IPS-15b (cell line): ENCODE data around the gene MIPOL1.
"Not testable (repeated sequence)": the region's sequence is repeated elsewhere in the genome, so short reads cannot be mapped to it uniquely, and the experiment has no call there.

ENCODE experiments used
- H3K27me3 ChIP-seq: one replicate; pipeline ENCODE4 v1.6.1; 2013; ENCODE audit warnings: low read length; ENCODE audit not compliant: control insufficient read depth, insufficient read depth
- H3K36me3 ChIP-seq: one replicate; pipeline ENCODE4 v1.6.1; 2013; ENCODE audit warnings: low read length; ENCODE audit not compliant: control insufficient read depth, insufficient read depth
- H3K4me1 ChIP-seq: one replicate; pipeline ENCODE4 v1.6.1; 2013; ENCODE audit warnings: mild to moderate bottlenecking, low read length; ENCODE audit not compliant: control insufficient read depth, insufficient read depth
- H3K4me3 ChIP-seq: one replicate; pipeline ENCODE4 v1.5.1; 2013; ENCODE audit warnings: low read depth, low read length
- H3K9ac ChIP-seq: one replicate; pipeline ENCODE4 v1.6.1; 2013; ENCODE audit warnings: low read depth, mild to moderate bottlenecking, low read length
- H3K9me3 ChIP-seq: one replicate; pipeline ENCODE4 v1.6.1; 2013; ENCODE audit warnings: mild to moderate bottlenecking, low read length; ENCODE audit not compliant: control insufficient read depth, insufficient read depth

The MIPOL1 gene

DNA sequence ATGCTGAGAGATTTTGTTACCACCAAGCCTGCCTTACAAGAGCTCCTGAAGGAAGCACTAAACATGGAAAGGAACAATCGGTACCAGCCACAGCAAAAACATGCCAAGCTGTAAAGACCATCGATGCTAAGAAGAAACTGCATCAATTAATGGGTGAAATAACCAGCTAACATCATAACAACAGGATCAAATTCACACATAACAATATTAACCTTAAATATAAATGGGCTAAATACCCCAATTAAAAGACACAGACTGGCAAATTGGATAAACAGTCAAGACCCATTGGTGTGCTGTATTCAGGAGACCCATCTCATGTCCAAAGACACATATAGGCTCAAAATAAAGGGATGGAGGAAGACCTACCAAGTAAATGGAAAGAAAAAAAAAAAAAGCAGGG is 8.0 kb upstream of the MIPOL1 start:
- H3K9me3 ChIP-seq, H3K36me3 ChIP-seq, H3K9ac ChIP-seq, H3K27me3 ChIP-seq, H3K4me1 ChIP-seq, H3K4me3 ChIP-seq: not testable (repeated sequence)

- Histone ChIP-seq H3K27me3 (no peaks in the 10 kb centered on the region), H3K9me3 (no peaks in the 10 kb centered on the region), H3K36me3 (no peaks in the 10 kb centered on the region), H3K4me3 (no peak overlapping the region), H3K9ac (no peak overlapping the region), H3K4me1 (no peaks in the 10 kb centered on the region)
Measured at GRCh38 chr14:37194698-37195097, 3.0 kb upstream of the MIPOL1 start.

GRCh38 chr14:37195327-37195726 is 2.4 kb upstream of the MIPOL1 start:
- Histone ChIP-seq H3K9ac (no peak overlapping the region), H3K27me3 (no peaks in the 10 kb centered on the region), H3K9me3 (no peaks in the 10 kb centered on the region), H3K4me1 (no peaks in the 10 kb centered on the region), H3K4me3 (no peak overlapping the region), H3K36me3 (no peaks in the 10 kb centered on the region)

- H3K9me3 ChIP-seq = no peaks in the 10 kb centered on the region
- H3K9ac ChIP-seq = no peak overlapping the region
- H3K4me3 ChIP-seq = peak overlapping the region; percentile 83
- no peaks in the 10 kb centered on the region for H3K36me3 ChIP-seq
- H3K4me1 ChIP-seq = peaks cover under 1% of the 10 kb centered on the region
- no peaks in the 10 kb centered on the region for H3K27me3 ChIP-seq
Measured at GRCh38 chr14:37196604-37197420, 925 bp upstream of the MIPOL1 start.

- H3K9ac ChIP-seq = peak overlapping the region; percentile 86
- H3K27me3 ChIP-seq = no peaks in the 10 kb centered on the region
- peaks cover 4% of the 10 kb centered on the region for H3K4me1 ChIP-seq
- H3K36me3 ChIP-seq = no peaks in the 10 kb centered on the region
- no peaks in the 10 kb centered on the region for H3K9me3 ChIP-seq
- peak overlapping the region; percentile 83 for H3K4me3 ChIP-seq
Measured at GRCh38 chr14:37198273-37198598, 499 bp downstream of the MIPOL1 start.

DNA sequence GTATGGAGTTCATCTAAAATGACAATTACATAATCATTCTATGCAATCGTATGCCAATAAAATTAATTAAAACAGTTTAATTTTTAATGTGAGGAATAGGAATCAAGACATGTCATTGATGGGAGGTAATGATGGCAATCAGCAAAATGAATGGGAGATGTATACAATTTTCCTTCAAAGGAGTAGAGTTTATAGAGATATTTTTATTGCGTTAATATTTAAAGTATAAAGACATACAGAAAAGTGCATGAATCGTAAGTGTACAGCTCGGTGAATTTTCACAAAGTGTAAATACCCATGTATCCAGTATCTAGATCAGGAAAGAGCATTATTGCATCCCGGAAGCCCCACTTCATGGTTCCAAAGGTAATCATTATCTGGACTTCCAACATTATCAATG is 1.2 kb downstream of the MIPOL1 start:
- Histone ChIP-seq H3K4me3 (no peak overlapping the region), H3K9me3 (no peaks in the 10 kb centered on the region), H3K27me3 (no peaks in the 10 kb centered on the region), H3K9ac (no peak overlapping the region), H3K4me1 (peaks cover 4% of the 10 kb centered on the region), H3K36me3 (no peaks in the 10 kb centered on the region)

GRCh38 chr14:37201724-37202123 is 4.0 kb downstream of the MIPOL1 start:
- Histone ChIP-seq H3K9ac (no peak overlapping the region), H3K27me3 (no peaks in the 10 kb centered on the region), H3K4me3 (no peak overlapping the region), H3K9me3 (peaks cover 12% of the 10 kb centered on the region), H3K4me1 (peaks cover 4% of the 10 kb centered on the region), H3K36me3 (no peaks in the 10 kb centered on the region)

GRCh38 chr14:37202265-37202664 is 4.5 kb downstream of the MIPOL1 start:
- no peaks in the 10 kb centered on the region for H3K27me3 ChIP-seq
- H3K9ac ChIP-seq = no peak overlapping the region
- H3K4me1 ChIP-seq = peaks cover 4% of the 10 kb centered on the region
- peaks cover 16% of the 10 kb centered on the region for H3K9me3 ChIP-seq
- H3K36me3 ChIP-seq = no peaks in the 10 kb centered on the region
- no peak overlapping the region for H3K4me3 ChIP-seq

- H3K4me3 ChIP-seq = no peak overlapping the region
- peaks cover 4% of the 10 kb centered on the region for H3K4me1 ChIP-seq
- H3K27me3 ChIP-seq = no peaks in the 10 kb centered on the region
- no peaks in the 10 kb centered on the region for H3K36me3 ChIP-seq
- peaks cover 16% of the 10 kb centered on the region for H3K9me3 ChIP-seq
- no peak overlapping the region for H3K9ac ChIP-seq
Measured at GRCh38 chr14:37202812-37203211, 5.1 kb downstream of the MIPOL1 start.

DNA sequence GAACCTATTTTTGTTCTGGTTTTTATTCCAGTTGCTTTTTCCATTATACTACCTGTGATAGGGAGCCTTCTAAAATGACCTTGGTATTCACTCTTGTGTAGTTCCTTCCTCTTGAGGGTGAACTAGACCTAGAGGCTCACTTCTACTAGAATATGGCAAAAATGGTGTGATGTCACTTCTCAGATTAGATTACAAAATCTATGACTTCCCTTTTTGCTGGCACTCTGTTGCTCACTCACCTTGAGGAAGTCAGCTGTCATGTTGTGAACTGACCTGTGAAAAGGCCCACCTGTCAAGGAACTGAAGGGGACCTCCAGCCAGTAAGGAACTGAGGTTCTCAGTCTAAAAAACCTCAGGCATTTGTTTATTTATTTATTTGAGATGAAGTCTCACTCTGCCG is 5.7 kb downstream of the MIPOL1 start:
- Histone ChIP-seq H3K27me3 (no peaks in the 10 kb centered on the region), H3K4me3 (no peak overlapping the region), H3K9ac (no peak overlapping the region), H3K4me1 (peaks cover 4% of the 10 kb centered on the region), H3K9me3 (peaks cover 16% of the 10 kb centered on the region), H3K36me3 (no peaks in the 10 kb centered on the region)

GRCh38 chr14:37205623-37206605 is 8.2 kb downstream of the MIPOL1 start:
- not testable (repeated sequence) for H3K4me3 ChIP-seq, H3K4me1 ChIP-seq

DNA sequence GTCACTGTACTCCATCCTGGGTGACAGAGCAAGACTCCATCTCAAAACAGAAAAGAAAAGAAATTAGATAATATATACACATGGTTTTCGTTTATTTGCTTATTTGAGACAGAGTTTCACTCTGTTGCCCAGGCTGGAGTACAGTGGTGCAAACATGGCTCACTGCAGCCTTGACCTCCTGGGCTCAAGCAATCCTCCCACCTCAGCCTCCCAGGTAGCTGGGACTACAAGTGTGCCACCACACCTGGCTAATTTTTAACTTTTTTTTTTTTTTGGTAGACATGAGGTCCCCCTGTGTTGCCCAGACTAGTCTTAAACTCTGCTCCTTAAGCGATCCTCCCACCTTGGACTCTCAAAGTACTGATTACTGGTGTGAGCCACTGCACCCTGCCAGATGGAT is 11.9 kb downstream of the MIPOL1 start:
- not testable (repeated sequence) for H3K9ac ChIP-seq, H3K4me1 ChIP-seq, H3K27me3 ChIP-seq, H3K36me3 ChIP-seq, H3K4me3 ChIP-seq
- H3K9me3 ChIP-seq = peaks cover 16% of the 10 kb centered on the region

More at GRCh38 chr14:37205623-37206605, 8.2 kb downstream of the MIPOL1 start:
- H3K27me3 ChIP-seq, H3K9ac ChIP-seq, H3K36me3 ChIP-seq: not testable (repeated sequence)
- peaks cover 16% of the 10 kb centered on the region for H3K9me3 ChIP-seq
